Astrocyte of the spinal cord (primary cell): Measurements from ENCODE around the gene LMO1.

Experiments
- DNase-seq: peaks from one replicate; pipeline ENCODE4 v3.0.0; 2011; ENCODE audit warnings: low read depth, low spot score
- H3K4me3 ChIP-seq: 2 replicates; pipeline ENCODE4 v1.5.1; 2011; ENCODE audit warnings: low read depth, mild to moderate bottlenecking, low read length, moderate library complexity
- in situ Hi-C: cut with HindIII; loops from 2 replicates; pipeline ENCODE4 v1.10.0; 2017; ENCODE audit warnings: low sequenced_read_pairs
- TF ChIP-seq, protein P1 (sequence below): IDR thresholded peaks from 2 replicates; pipeline ENCODE4 v1.5.1; 2012; ENCODE audit warnings: low read depth, mild to moderate bottlenecking, low read length, inconsistent platforms

LMO1 gene

DNA sequence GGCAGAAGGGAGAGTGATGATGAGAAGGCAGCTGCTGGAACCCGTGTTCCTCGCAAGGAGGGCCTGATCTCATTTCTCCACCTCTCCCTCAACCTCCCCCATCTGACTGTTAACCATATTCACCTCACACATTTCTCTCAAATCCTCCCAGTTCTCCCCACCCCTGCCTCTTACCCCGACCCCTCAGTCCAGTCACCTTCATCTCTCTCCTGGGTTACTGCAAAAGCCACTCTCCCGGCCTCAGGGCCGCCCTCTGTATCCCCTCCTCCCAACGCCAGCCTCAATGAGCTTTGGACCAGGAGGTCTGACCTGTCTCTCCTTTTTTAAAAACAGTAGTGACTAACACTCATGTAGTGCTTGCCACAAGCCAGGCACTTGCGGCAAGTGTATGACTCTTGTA, 29.5 kb upstream of the LMO1 start:
- TF ChIP-seq, protein P1, sequence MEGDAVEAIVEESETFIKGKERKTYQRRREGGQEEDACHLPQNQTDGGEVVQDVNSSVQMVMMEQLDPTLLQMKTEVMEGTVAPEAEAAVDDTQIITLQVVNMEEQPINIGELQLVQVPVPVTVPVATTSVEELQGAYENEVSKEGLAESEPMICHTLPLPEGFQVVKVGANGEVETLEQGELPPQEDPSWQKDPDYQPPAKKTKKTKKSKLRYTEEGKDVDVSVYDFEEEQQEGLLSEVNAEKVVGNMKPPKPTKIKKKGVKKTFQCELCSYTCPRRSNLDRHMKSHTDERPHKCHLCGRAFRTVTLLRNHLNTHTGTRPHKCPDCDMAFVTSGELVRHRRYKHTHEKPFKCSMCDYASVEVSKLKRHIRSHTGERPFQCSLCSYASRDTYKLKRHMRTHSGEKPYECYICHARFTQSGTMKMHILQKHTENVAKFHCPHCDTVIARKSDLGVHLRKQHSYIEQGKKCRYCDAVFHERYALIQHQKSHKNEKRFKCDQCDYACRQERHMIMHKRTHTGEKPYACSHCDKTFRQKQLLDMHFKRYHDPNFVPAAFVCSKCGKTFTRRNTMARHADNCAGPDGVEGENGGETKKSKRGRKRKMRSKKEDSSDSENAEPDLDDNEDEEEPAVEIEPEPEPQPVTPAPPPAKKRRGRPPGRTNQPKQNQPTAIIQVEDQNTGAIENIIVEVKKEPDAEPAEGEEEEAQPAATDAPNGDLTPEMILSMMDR: no peak
- no peak overlapping the region for H3K4me3 ChIP-seq
- in situ Hi-C loops: no loop called here
- no peak for DNase-seq

DNA sequence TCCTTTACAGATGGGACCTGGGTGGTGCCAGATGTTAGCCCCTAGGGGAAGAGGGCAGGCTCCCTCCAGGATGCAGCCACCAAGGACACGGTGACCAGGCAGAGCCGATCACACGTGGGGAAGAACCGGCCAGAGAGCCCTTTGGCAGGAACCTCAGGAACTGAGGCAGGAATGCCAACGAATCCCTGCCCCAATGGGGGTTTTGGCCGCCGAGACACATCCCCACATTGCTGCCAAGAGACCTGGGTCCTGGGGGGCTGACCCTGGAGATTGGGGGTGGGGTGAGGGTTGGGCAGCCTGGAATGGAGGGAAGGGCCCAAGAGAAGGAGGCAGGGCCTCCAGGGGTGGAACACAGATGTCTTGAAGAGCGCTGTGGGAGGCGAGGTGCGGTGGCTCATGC, 28.7 kb upstream of the LMO1 start:
- H3K4me3 ChIP-seq: no peak overlapping the region
- DNase-seq: no peak
- TF ChIP-seq, protein P1: no peak
- in situ Hi-C loops: no loop called here

DNA sequence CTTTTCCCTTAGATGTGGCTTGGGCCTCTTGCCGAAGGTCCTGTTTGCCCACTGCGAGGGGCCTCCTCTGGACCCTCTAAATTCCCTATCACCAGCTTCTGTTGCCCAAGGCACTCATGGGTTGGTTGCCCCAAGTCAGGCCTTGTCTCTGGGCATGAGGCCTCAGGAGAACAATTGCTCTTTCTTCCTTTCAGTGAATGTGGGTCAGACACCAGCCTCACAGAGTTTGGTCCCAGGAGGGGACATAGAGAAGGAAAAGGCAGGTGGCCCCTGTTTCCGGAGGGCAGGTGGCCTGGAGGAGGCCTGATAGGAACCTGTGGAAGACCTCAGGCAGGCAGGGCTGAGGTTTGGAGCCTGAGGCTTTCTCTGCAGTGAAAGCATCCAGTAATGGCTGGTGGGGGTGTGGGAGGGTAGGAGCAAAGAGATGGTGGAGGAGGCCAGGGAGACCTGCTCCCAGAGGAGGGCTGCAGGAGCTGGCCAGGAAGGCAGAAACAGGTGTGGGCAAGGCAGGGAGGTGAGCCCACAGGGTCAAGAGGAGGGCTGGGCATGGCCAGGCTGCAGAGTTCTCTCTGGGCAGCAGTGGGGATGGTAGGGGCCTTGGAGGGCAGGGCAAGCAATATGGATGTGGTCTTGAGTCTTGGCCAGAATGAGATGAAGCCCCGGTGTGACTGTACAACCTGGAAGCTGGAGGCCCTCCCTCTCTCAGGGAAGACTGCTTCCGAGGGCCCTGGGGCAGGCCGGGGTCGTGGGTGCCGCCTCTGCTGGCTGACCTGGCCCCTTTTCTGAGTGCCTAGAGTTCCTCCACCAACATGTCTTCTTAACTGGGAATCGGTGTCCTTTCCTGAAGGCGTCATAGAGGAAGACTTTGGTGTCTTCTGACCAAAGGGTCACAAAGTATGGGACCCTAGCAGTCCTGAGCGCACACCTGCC, 28.0 kb upstream of the LMO1 start:
- no peak overlapping the region for H3K4me3 ChIP-seq
- in situ Hi-C loops: no loop called here
- no peak for DNase-seq
- TF ChIP-seq, protein P1: no peak

DNA sequence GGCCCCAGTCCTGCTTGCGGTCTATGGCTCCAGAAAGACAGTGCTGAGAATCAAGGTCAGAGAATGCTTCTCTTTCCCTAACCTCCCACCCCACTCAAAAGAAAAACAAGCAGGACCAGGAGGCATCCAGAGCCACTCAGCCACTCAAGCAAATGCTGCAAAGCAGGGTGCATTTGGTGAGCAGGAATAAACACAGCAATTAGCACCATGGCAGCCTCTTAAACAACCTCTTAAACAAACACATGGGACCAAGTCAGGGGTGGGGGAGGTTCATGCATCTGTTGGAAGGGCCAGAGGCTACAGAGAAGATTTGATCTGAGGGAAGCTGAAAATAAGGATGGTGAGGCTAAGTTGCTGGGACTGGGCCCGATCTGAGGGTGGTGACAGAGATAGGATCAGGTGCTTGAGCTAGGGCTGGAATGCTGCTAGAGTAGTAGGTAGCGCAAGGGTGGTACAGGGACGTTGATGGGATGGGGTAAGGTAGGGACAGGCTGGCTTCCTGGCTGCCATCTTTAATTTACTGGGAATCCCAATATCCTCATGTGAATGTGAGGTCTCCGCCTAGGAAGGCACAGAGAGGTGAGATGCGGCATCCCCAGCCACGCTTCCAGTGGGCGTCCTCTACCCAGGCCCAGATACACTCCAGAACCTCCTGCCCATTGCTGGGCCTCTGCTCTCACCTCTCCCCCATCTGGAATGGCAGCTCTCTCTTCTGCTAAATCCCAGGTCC, 26.6 kb upstream of the LMO1 start:
- no peak overlapping the region for H3K4me3 ChIP-seq
- DNase-seq: no peak
- in situ Hi-C loops: no loop called here
- TF ChIP-seq, protein P1: no peak

DNA sequence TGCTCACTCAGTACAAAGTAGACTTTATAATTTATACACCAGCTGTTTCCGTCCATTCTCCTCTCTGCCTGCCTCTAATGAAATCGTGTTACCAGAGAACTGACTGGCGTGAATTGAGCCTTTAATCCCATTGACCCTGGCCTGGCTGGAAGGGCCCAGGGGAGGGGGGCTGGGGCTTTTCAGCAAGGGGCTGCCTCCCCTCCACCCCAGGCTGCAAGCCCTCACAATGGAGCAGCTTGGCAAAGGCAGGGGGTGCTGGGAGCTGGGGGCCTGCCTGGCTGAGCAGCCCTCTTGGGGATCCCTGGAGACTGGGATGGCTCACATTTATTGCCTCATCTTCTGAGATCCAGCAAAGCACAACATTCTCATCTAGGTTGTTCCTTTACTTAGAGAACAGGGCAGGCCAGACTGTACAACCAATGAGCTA, 25.8 kb upstream of the LMO1 start:
- DNase-seq: no peak
- TF ChIP-seq, protein P1: no peak
- in situ Hi-C loops: no loop called here
- H3K4me3 ChIP-seq: no peak overlapping the region

DNA sequence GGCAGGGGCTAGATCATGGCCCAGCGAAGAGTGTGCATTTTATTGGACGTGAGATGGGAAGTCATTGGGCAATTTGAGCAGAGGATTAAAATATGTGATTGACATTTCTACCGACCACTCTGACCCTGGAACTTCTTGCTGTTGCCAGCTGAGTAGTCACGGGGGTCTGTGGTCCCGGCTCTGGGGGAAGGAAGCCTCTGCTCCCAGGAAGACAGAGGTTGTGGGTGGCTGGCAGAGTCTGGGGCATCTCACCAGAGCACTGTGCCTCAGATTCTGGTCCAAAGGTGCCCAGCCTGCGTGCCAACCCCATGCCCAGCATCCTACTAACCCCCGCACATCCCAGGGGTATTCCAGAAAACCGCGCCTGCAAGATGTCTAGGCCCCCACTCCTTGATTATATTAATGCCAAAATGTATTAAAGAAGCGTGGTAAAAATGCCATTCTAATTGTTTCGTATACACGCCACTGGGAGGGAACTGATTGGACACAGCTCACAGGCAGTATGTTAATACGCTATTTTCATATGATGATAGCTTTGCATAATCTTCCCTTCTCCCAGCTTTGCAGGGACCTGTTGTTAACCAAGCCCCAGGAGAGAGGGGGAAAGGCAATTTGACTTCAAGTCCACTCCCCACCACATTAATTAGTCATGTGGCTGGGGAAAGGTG, 25.3 kb upstream of the LMO1 start:
- no peak overlapping the region for H3K4me3 ChIP-seq
- in situ Hi-C loops: no loop called here
- TF ChIP-seq, protein P1: no peak
- no peak for DNase-seq
